ENCODE measurements around the gene CLDN6. TPM values are rescaled to one million over a fixed set of nuclear protein-coding genes. Genes with fewer than 3 reads are reported as not detected.

The CLDN6 gene
- total and polyA plus RNA-seq, 9 of the 15 experiments (the other 6 are each of a cell fraction or from before 2014, with no cell fraction given), result 0.22 to 0.75 (median 0.38) TPM; not detected in 3

- TF ChIP-seq, protein P1, sequence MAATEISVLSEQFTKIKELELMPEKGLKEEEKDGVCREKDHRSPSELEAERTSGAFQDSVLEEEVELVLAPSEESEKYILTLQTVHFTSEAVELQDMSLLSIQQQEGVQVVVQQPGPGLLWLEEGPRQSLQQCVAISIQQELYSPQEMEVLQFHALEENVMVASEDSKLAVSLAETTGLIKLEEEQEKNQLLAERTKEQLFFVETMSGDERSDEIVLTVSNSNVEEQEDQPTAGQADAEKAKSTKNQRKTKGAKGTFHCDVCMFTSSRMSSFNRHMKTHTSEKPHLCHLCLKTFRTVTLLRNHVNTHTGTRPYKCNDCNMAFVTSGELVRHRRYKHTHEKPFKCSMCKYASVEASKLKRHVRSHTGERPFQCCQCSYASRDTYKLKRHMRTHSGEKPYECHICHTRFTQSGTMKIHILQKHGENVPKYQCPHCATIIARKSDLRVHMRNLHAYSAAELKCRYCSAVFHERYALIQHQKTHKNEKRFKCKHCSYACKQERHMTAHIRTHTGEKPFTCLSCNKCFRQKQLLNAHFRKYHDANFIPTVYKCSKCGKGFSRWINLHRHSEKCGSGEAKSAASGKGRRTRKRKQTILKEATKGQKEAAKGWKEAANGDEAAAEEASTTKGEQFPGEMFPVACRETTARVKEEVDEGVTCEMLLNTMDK (IDR thresholded peaks at IDR 0.05; ENCODE audit: borderline replicate concordance, insufficient read depth, low read depth, low read length, poor library complexity, severe bottlenecking), result no peak
- TF ChIP-seq MCM3 (IDR thresholded peaks at IDR 0.05) (no peak), ZNF778 (CRISPR knock-in tag; IDR thresholded peaks at IDR 0.05) (no peak), BRF1 (IDR thresholded peaks at IDR 0.05; ENCODE audit: borderline replicate concordance, extremely low read depth, insufficient read length) (no peak), POLR2B (IDR thresholded peaks at IDR 0.05; ENCODE audit: low read depth, partially characterized antibody) (no peak), E2F3 (CRISPR knock-in tag; IDR thresholded peaks at IDR 0.05) (no peak)
- TF ChIP-seq, protein P2, sequence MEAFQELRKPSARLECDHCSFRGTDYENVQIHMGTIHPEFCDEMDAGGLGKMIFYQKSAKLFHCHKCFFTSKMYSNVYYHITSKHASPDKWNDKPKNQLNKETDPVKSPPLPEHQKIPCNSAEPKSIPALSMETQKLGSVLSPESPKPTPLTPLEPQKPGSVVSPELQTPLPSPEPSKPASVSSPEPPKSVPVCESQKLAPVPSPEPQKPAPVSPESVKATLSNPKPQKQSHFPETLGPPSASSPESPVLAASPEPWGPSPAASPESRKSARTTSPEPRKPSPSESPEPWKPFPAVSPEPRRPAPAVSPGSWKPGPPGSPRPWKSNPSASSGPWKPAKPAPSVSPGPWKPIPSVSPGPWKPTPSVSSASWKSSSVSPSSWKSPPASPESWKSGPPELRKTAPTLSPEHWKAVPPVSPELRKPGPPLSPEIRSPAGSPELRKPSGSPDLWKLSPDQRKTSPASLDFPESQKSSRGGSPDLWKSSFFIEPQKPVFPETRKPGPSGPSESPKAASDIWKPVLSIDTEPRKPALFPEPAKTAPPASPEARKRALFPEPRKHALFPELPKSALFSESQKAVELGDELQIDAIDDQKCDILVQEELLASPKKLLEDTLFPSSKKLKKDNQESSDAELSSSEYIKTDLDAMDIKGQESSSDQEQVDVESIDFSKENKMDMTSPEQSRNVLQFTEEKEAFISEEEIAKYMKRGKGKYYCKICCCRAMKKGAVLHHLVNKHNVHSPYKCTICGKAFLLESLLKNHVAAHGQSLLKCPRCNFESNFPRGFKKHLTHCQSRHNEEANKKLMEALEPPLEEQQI (IDR thresholded peaks at IDR 0.05), result no peak
Observed at GRCh38 chr16:3060339-3061127, 42.5 kb upstream of the CLDN6 start (continued).

All from K562 (cell line).